Bronchial epithelial cell (primary cell): Measurements from ENCODE around the gene CDC26. TPM values are rescaled to one million over a fixed set of nuclear protein-coding genes. Genes with fewer than 3 reads are reported as not detected.
"Not testable (repeated sequence)": the region's sequence is repeated elsewhere in the genome, so short reads cannot be mapped to it uniquely, and the experiment has no call there.

Experiments used
- DNase-seq: peaks from one replicate; pipeline ENCODE4 v3.0.0-alpha.2; 2010; ENCODE audit warnings: low read depth
- FAIRE-seq: peaks from 2 replicates; lab custom pipeline; 2011; peaks lifted over from hg19 to GRCh38; lab: Jason Lieb, UNC
- H3K27me3 ChIP-seq: 2 replicates; pipeline ENCODE4 v1.5.1; 2011; ENCODE audit warnings: low read length; ENCODE audit not compliant: control insufficient read depth, insufficient read depth
- H3K36me3 ChIP-seq: 2 replicates; pipeline ENCODE4 v1.5.1; 2011; ENCODE audit warnings: low read length; ENCODE audit not compliant: control insufficient read depth, insufficient read depth
- H3K4me3 ChIP-seq: 2 replicates; pipeline ENCODE4 v1.5.1; 2011; ENCODE audit warnings: mild to moderate bottlenecking, low read depth, low read length, control low read depth
- CTCF ChIP-seq: IDR thresholded peaks from 2 replicates; pipeline ENCODE4 v1.5.1; 2011; ENCODE audit warnings: mild to moderate bottlenecking, moderate library complexity, low read length, control low read depth, inconsistent platforms; ENCODE audit not compliant: insufficient read depth, severe bottlenecking
- total RNA-seq: library from RNA; depleted of rRNA; stranded (reverse); fragments of >200 nt; gene quantifications from 2 replicates; pipeline ENCODE4 v1.2.1, GENCODE V29; 2014

Gene CDC26
- total RNA-seq, 1 donor from 2014 or later = 24.7 TPM

- Histone ChIP-seq H3K27me3 (no peaks in the 10 kb centered on the region), H3K36me3 (no peaks in the 10 kb centered on the region), H3K4me3 (no peak overlapping the region)
- FAIRE-seq = no peak
- no peak for DNase-seq
- TF ChIP-seq CTCF = no peak
Observed at GRCh38 chr9:113238202-113238858, 37.0 kb downstream of the CDC26 start.

GRCh38 chr9:113237026-113237425 lies 38.3 kb downstream of the CDC26 start:
- no peak for TF ChIP-seq CTCF

GRCh38 chr9:113235701-113236255 lies 39.6 kb downstream of the CDC26 start:
- H3K36me3 ChIP-seq, H3K27me3 ChIP-seq, DNase-seq, FAIRE-seq, H3K4me3 ChIP-seq: not testable (repeated sequence)

More at GRCh38 chr9:113237026-113237425, 38.3 kb downstream of the CDC26 start:
- no peak overlapping the region for H3K4me3 ChIP-seq
- no peak for FAIRE-seq
- H3K27me3 ChIP-seq = no peaks in the 10 kb centered on the region
- DNase-seq = no peak
- no peaks in the 10 kb centered on the region for H3K36me3 ChIP-seq

- no peak overlapping the region for H3K4me3 ChIP-seq
- H3K36me3 ChIP-seq = no peaks in the 10 kb centered on the region
- DNase-seq (no peak), FAIRE-seq (no peak)
- TF ChIP-seq CTCF = no peak
- H3K27me3 ChIP-seq = no peaks in the 10 kb centered on the region
Observed at GRCh38 chr9:113231701-113232100, 43.7 kb downstream of the CDC26 start.

- H3K27me3 ChIP-seq = no peaks in the 10 kb centered on the region
- no peaks in the 10 kb centered on the region for H3K36me3 ChIP-seq
- H3K4me3 ChIP-seq = no peak overlapping the region
- FAIRE-seq (no peak), DNase-seq (no peak)
- no peak for TF ChIP-seq CTCF
Observed at GRCh38 chr9:113228130-113228665, 47.2 kb downstream of the CDC26 start.

- H3K27me3 ChIP-seq = no peaks in the 10 kb centered on the region
- no peak for TF ChIP-seq CTCF
- FAIRE-seq (no peak), DNase-seq (no peak)
- H3K4me3 ChIP-seq = no peak overlapping the region
- H3K36me3 ChIP-seq = no peaks in the 10 kb centered on the region
Observed at GRCh38 chr9:113227436-113227835, 47.9 kb downstream of the CDC26 start.
